Smooth muscle cell of the brain vasculature (primary cell): ENCODE measurements around the gene USP33.
"Not testable (repeated sequence)": the region's sequence is repeated elsewhere in the genome, so short reads cannot be mapped to it uniquely, and the experiment has no call there.

Experiments
- DNase-seq: peaks from one replicate; pipeline ENCODE4 v3.0.0-alpha.2; 2012; ENCODE audit warnings: low read depth, low spot score

The USP33 gene

DNA sequence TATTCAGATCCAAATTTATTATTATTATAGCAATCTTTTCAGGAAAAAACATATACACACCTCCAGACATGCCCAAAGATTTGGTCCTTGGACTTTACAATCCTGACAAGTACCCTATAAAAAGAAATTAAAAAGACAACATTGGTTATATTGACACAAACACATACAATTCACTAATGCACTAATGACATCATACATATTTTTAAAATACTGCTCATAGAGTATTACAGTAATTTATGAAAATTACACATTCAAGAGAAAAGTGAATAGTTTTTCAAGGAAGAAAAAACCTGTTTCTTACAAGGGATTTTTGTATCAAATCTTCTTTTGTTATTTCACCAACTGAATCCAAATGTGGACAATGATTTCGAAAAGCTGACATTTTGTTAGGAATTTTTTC, 18.3 kb downstream of the USP33 start:
- no peak for DNase-seq

DNA sequence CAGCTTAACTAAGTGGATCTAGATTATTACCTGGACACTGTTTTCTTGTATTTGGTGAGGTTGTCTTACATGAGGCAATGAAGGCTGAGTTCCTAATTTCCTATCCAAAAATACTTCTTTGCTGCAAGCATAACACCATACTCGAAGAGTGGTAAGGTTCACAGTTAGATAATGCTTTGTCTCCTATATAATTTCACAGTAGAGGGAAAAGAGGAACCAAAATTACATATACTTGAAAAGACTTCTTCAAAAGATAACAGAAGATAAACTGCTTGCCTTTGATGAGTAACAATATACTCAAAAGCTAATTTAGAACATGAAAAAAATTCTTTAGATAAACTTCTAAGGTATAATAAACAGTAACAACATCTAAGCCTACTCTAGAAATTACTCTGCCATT, 20.4 kb downstream of the USP33 start:
- no peak for DNase-seq

DNA sequence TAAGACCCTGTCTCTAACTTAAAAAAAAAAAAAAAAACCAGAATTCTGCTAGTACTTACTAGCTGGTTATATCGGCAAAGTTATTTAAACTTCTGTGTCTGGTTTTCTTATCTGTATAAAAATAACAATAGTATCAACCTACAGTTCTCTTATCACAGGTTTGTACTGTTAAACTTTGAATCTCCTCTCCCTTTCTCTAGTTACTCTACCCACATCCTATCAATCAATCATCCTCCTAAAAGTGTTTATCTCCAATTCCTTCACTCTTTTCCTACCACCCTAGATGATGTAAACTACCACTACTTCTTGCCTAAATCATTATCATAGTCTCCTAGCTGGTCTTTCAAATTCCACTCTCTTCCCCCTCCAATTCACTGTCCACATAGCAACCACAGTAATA, 27.6 kb downstream of the USP33 start:
- DNase-seq: no peak

DNA sequence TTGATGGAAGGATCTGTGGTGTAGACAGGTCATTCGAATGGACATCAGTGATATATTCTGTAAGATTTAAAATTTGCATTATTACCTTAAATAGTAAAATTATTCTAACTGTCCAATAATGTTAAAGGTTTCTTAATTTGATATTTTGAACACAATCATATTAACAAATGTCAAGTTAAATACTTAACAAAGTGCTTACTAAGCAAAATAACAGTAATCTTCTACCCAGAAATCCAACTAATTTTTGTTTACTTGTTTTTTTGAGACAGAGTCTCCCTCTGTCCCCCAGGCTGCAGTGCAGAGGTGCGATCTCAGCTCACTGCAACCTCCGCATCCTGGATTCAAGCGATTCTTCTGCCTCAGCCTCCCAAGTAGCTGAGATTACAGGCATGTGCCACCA, 33.9 kb downstream of the USP33 start:
- no peak for DNase-seq

DNA sequence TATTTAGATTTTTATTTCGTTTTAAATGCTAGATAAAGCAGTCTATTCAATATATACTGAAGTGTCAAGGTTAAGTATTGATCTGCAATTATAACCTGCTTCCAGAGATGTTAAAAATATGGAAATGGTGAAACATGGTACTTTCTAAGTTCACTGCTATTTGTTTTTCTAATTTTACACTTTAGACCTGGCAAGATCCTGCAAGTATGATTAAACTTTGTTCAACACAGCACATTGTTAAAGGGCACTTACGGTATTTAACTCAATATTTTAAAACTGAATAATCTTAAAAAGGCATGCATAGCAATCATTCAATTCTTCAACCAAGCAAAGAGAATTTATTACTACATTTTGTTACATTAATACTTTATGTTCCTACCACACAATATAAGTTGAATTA, 41.5 kb downstream of the USP33 start:
- DNase-seq: no peak

DNA sequence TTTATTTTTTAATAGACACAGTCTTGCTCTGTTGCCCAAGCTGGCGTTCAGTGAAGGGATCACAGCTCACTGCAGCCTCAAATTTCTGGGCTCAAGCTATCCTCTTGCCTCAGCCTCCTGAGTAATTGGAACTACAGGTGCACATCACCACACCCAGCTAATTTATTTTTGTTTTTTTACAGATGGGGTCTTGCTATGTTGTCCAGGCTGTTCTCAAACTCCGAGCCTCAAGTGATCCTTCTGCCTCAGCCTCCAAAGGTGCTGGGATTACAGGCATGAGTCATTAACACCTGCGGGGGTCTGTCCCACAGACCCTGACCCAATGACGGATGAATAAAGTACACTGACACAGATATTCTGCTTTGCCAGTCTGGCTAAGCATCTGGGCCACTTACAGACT, 43.6 kb downstream of the USP33 start:
- DNase-seq: no peak

DNA sequence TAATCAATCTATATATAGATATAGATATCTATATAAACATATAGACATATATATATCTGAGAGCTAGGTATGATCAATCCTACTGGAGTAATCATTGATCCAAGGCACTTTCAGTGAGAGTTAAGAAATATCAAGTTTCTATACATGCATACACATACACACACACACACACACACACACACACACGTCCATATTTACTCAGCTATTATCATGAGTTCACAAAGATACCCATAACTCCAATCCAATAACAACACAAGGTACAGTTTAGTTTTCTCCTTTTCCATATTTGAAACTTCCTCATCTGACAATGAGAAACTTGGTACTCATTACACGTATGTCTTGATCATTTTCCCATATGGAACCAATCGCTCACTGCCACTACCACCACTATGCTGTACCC, 49.9 kb downstream of the USP33 start:
- DNase-seq: no peak

DNA sequence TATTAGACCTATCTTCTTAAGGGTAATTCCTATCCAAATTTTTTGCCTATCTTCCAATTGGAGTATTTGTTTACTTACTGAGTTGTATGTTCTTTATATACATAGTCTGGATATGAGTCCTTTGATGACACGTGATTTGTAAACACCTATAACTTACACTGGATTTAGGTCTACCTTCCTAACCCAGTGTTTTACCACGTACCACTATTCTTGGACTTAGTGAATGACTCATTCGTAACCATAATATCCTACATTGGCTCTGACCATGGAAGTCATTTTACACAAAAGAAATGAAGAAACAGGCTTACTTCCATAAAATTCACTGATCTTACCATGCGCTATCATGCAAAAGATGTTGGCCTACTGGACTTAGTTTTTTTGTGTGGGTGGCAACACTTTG, 53.3 kb downstream of the USP33 start:
- DNase-seq: no peak

DNA sequence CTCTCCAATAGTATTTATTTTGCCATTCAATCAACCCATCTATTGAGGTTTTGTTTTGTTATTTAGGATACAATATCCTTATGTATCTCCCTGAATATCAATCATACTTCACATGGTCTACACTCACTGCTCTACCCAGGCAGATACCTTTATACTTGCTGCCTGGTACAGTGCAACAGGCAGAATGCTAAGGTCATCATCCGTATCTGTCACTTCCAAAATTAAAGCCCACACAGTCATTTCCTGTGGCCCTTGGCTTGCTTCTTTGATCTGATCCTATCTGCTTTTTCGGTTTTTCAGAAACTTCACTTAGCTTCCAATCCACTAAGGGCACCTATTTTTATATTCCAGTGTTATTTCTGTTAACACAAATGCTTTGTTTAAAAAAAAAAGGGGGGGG, 54.9 kb downstream of the USP33 start:
- no peak for DNase-seq

DNA sequence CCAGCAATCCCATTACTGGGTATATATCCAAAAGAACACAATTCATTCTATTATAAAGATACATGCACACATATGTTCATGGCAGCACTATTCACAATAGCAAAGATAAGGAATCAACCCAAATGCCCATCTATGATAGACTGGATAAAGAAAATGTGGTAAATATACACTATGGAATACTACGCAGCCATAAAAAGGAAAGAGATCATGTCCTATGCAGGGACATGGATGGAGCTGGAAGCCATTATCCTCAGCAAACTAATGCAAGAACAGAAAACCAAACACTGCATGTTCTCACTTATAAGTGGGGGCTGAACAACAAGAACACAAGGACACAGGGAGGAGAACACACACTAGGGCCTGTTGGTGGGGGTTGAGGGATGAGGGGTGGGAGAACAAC, 60.0 kb downstream of the USP33 start:
- DNase-seq: not testable (repeated sequence)

DNA sequence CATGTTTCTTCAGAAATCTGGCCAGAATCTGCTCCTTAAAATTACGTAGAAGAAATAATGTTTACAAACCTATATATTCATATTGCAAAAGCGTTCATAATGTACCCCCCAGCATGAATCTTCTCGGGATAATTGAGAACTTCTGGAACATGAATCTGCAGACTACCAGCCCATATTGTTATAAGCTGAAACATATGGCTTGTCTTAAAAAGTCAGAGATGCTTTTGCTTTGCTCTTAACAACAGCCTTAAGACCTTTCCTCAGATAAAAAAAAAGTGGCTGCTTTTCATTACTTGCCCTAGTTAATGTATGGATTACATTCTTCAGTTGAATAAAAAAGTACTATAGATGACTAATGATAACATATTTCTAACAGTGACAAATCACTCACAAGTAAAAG, 62.2 kb downstream of the USP33 start:
- DNase-seq: no peak

DNA sequence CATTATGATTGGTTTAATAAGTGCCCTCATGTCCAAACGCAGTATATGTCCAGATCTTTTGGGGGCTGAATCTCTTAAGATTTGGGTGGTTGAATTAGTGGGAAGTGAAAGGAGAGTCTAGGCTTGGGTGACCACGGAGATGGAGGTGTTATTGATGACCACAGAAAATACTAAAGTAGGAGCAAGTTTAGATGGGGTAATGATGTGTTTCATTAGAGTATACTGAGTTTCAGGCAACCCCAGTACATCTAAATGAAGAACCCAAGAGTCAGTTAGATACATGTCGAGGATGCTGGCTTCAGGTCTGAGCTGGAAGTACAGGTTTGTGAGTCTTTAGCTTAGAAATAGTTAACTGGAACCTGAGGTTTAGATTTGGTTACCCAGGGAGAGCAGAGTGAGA, 70.7 kb downstream of the USP33 start:
- DNase-seq: no peak

DNA sequence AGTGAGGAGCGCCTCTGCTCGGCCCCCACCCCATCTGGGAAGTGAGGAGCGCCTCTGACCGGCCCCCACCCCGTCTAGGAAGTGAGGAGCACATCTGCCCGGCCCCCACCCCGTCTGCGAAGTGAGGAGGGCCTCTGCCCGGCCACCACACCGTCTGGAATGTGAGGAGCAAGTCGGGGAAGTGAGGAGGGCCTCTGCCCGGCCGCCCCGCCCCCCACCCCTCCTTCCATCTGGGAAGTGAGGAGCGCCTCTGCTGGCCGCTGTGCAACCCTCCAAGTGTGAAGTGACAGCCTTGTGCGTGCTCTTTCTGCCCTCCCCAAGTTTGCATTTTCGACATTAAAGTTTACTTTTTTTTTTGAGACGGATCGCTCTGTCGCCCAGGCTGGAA, 72.1 kb downstream of the USP33 start:
- no peak for DNase-seq

DNA sequence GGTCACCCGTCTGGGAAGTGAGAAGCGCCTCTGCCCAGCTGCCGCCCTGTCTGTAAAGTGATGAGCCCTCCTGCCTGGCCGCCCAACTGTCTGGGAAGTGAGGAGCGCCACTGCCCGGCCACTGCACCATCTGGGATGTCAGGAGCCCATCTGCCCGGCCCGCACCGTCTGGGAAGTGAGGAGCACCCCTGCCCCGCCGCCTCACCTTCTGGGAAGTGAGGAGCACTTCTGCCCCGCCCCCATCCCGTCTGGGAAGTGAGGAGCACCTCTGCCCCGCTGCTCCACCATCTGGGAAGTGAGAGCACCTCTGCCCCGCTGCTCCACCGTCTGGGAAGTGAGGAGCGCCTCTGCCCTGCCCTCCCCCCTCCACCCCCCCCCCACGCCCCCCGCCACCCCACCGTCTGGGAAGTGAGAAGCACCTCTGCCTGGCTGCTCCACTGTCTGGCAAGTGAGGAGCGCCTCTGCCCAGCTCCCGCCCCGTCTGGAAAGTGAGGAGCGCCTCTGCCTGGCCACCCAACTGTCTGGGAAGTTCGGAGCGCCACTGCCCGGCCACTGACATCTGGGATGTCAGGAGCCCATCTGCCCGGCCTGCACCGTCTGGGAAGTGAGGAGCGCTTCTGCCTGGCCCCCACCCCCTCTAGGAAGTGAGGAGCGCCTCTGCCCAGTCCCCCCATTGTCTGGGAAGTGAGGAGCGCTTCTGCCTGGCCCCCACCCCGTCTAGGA, 72.7 kb downstream of the USP33 start:
- DNase-seq: no peak

DNA sequence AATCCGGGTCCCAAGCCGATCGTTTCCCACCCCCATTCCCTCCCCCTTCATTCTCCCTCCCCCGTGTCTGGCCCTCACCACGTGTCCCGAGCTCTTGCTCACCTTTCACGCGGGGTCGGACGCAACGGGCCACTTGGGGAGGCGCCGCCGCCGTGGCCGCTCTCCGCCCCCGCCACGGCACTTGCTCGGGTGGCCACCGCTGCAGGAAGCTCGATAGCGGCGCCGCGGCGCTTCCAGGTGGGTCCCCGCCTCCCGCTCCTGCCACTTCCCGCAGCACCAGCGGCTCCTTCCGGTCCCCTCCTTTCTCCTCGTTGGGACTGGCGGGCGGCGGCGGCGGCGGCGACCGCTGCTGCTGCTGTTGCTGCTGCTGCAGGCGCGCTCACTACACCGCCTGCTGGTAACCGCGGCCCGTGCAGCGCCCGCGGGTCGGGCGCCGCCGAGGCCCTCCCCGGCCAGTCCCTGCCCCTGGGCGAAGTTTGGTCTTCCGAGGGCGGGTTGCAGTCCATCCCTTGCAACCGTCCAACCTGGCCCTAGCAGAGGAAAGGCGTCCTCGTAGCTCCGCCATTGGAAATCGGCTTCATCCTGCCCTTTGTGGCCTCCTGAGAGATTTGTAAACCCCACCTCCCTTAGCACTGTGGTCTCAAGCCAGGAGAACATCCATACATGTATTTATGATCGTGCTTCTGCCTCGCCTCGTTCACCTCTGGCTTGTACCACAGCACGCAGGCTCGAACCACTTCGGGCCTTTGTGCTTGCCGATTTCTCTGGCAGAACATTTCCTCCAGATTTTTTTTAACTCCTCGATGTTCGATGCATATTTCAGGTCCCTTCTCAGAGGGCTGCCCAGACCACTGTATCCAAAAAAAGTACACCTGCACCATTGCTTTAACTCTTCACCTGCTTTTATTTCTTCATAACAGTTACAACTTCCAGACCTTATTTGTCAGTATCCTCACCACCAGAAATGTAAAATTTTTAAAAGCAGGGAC, 76.2 kb downstream of the USP33 start:
- DNase-seq: peak; percentile 62

DNA sequence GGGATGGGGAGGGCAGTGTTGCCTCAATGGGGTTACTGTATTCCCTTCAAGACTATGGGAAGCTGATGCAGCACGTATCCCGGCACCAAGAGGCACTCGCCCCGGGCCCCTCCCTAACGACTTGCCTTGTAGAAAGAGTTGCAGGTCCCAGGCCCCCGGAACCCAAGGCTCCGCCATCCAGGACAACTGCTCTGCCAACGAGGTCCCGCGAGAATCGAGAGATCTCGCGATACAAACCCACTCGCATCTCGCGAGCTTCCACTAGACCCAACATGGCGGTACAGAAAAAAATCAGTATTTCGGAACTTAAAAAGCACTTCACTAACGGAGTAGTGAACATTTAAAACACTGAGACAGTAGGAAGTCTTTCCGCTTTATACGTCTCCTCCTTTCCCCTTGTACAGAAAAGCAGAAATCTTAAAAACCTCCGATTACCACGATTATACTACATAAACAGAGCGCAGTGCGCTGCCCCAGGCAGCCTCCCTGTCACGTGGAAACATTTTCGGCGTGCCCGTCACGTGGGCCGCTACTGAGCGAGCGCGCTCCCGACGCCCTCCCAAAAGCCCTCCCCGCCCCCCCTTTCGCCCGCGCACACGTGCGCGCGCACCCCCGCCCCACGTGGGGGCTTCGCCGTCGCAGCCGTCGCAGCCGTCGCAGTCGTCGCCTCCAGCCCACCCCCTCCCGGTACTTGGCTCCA, 77.0 kb downstream of the USP33 start, which contains the start of gene ZZZ3:
Gene ZZZ3 (minus strand): TSS at position 199 of the 700 bp plus-strand sequence. CDS start 49,304 bp downstream, outside the sequence.
- DNase-seq: peak; percentile 90

DNA sequence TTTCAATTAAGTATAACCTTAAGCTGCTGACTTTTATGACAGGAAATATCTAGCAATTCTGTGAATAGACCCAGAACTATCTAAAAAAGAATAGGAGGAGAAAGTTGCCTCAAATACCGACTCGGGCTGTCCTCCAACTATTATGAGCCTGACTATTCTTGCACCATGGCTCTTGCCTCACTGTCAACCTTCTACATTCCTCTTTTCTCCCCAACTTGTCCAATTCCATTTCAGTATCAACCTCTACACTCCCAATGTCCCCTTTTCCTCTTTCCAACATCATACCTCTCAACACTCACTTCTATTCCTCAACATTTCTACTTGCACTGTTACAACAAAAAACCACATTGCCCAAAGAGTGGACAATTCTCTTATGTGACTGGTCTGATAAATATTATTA, 79.5 kb downstream of the USP33 start:
- DNase-seq: no peak

DNA sequence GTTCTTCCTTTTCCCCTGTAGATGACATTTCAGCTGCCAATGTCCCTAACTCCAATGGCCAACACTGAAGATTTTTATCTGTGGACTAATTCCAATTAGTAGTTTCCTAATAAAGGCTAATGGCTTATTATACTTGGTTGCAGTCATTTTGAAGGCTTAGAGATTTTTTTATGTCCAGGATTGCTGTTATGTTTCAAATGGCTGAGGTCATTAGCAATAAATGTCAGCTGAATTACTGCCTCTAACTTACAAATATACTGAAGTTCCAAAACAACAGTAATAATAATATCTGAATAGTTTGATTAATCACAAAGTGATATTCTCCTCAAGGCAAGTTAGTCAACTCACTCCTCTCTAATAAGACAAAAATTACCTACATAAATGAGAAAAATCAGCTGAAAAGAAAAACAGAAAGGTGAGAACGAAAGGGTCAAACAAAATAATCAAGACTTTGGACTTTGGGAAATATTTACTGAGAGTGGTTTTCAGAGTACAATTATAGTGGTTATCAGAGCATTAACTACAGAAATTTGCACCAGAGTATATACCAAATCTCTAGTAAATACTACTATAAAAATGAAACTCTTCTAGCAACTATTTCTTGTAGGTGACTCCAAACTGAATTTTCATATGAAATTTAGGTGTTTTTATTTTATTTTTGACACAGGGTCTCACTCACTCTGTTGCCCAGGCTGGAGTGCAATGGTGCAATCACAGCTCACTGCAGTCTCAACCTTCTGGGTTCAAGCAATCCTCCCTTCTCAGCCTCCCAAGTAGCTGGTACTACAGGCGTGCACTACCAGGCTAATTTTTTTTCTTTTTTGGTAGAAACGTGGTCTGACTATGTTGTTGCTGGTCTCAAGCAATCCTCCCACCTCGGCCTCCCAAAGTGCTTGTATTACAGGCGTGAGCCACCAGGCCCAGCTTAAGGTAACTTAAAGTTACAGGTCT, 80.7 kb downstream of the USP33 start:
- no peak for DNase-seq

DNA sequence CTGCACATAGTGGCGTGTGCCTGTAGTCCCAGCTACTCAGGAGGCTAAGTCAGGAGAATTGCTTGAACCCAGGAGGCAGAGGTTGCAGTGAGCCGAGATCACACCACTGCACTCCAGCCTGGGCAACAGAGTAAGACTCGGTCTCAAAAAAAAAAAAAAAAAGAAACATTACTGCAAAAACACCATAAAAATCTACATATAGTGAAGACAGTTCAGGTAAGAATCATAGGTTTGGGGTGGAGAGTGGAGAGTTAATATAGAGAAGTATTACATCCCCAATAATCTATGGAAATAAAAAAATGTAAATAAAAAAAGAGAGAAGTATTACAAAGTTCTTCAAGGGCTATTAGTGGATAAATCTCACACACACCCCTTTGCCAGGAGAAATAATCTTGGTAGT, 84.8 kb downstream of the USP33 start:
- not testable (repeated sequence) for DNase-seq

DNA sequence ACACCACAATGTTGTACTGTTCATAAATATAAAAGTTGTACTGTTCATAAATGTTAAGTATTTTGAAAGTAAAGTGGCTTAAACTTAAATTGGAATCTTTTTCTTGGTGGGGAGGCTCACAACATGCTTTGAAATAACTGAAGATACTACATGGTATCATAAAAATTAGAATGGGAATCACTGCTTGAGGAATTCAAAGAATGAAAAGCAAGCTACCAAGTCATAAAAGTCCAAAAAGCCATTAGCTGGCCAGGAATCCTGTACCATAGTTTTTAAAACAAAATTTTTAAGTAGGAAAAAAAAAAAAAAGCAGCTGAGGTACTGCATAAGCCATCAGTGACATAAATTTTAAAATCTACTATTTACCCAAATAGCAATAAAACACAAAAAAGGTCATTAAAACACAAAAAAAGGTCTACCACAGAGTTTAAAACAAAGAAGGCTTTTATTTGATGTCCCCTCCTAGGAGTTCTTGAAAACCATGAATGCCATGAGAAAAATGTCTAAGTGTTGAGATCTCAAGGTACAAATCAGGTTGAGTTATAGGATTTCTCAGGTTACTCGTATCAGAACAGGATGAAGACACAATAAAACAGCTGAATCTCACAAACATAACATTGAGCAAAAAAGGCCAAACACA, 85.8 kb downstream of the USP33 start:
- DNase-seq: no peak

DNA sequence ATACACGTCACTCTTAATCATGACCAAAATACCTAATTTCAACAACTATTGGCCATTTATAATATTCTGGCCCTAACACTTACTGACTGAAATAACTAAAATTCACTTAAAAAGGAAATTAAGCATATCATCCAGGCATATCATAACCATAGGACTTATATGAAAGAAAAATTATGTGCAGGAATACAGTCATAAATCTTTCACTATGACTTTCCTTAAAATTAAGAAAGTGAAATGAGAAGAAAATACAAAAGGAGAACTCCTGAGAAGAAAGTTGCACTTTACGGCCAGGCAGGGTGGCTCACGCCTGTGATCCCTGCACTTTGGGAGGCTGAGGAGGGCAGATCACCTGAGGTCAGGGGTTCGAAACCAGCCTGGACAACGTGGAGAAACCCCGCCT, 86.6 kb downstream of the USP33 start:
- DNase-seq: no peak
